KMS-11 (cell line): Measurements from ENCODE around the gene RASL12.

Experiments
- H2AFZ ChIP-seq: fragments of 200-600 bp; sonication (generic); 2 replicates; pipeline ENCODE4 v1.6.1; 2016; ENCODE audit warnings: antibody characterized with exemption, mixed run types, low read depth
- H3K27ac ChIP-seq: fragments of 200-600 bp; sonication (generic); 2 replicates; pipeline ENCODE4 v1.6.1; 2016; ENCODE audit warnings: mild to moderate bottlenecking, mixed run types
- H3K27me3 ChIP-seq: fragments of 200-600 bp; sonication (generic); 2 replicates; pipeline ENCODE4 v1.6.1; 2017; ENCODE audit warnings: mild to moderate bottlenecking, low read depth, mixed run types, moderate library complexity; ENCODE audit not compliant: insufficient read depth
- H3K36me3 ChIP-seq: fragments of 200-600 bp; sonication (generic); 2 replicates; pipeline ENCODE4 v1.6.1; 2017; ENCODE audit warnings: mild to moderate bottlenecking, mixed run types; ENCODE audit not compliant: insufficient read depth
- H3K4me1 ChIP-seq: fragments of 200-600 bp; sonication (generic); 2 replicates; pipeline ENCODE4 v1.6.1; 2016; ENCODE audit warnings: mild to moderate bottlenecking, low read depth, mixed run types; ENCODE audit not compliant: poor library complexity, severe bottlenecking
- H3K4me2 ChIP-seq: fragments of 200-600 bp; sonication (generic); 2 replicates; pipeline ENCODE4 v1.7.0; 2016; ENCODE audit warnings: mild to moderate bottlenecking, mixed run types
- H3K4me3 ChIP-seq: fragments of 200-600 bp; sonication (generic); IDR thresholded peaks from 2 replicates; pipeline ENCODE4 v1.6.1; 2017; ENCODE audit warnings: low read depth, low read length, mixed read lengths; ENCODE audit not compliant: insufficient read depth
- H3K79me2 ChIP-seq: fragments of 200-600 bp; sonication (generic); 2 replicates; pipeline ENCODE4 v1.6.1; 2016; ENCODE audit warnings: low read depth, mixed run types; ENCODE audit not compliant: insufficient read depth
- H3K9ac ChIP-seq: fragments of 200-600 bp; sonication (generic); 2 replicates; pipeline ENCODE4 v1.6.1; 2016; ENCODE audit warnings: mild to moderate bottlenecking, mixed run types
- H4K20me1 ChIP-seq: fragments of 200-600 bp; sonication (generic); 2 replicates; pipeline ENCODE4 v1.6.1; 2016; ENCODE audit warnings: mild to moderate bottlenecking, mixed run types; ENCODE audit not compliant: insufficient read depth
- TF ChIP-seq, protein P1 (sequence below): fragments of 200-600 bp; sonication (generic); conservative IDR thresholded peaks from 2 replicates; pipeline ENCODE4 v1.6.1; 2017; ENCODE audit warnings: low read depth, mild to moderate bottlenecking, antibody characterized with exemption, low read length, moderate library complexity, mixed read lengths

RASL12 gene

DNA sequence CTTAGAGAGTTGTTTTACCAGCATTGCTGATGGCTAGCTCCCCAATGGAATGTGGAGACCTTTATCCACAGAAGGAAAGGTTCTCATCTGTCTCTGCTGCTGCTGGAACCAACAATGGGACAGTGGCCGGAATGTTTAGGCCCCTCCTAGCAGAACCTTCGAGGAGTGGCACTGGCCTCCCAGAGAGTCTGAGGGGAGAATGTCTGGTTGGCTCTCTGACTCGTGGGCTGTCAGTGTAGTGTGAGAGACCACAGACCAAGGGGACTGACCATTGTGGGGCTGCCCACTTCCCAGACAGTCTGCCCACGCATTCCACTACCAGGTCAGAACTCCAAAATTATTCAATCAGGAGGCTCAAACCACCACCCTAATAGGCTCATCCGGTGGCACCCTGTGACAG is 5.1 kb downstream of the RASL12 start:
- Histone ChIP-seq H4K20me1 (no peaks in the 10 kb centered on the region), H3K4me1 (no peaks in the 10 kb centered on the region), H3K79me2 (no peaks in the 10 kb centered on the region), H3K4me2 (no peak overlapping the region), H3K4me3 (no peak overlapping the region), H3K27ac (no peak overlapping the region), H2AFZ (no peak overlapping the region), H3K36me3 (no peaks in the 10 kb centered on the region), H3K27me3 (peaks cover 5% of the 10 kb centered on the region), H3K9ac (no peak overlapping the region)
- TF ChIP-seq, protein P1, sequence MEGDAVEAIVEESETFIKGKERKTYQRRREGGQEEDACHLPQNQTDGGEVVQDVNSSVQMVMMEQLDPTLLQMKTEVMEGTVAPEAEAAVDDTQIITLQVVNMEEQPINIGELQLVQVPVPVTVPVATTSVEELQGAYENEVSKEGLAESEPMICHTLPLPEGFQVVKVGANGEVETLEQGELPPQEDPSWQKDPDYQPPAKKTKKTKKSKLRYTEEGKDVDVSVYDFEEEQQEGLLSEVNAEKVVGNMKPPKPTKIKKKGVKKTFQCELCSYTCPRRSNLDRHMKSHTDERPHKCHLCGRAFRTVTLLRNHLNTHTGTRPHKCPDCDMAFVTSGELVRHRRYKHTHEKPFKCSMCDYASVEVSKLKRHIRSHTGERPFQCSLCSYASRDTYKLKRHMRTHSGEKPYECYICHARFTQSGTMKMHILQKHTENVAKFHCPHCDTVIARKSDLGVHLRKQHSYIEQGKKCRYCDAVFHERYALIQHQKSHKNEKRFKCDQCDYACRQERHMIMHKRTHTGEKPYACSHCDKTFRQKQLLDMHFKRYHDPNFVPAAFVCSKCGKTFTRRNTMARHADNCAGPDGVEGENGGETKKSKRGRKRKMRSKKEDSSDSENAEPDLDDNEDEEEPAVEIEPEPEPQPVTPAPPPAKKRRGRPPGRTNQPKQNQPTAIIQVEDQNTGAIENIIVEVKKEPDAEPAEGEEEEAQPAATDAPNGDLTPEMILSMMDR, result no peak

DNA sequence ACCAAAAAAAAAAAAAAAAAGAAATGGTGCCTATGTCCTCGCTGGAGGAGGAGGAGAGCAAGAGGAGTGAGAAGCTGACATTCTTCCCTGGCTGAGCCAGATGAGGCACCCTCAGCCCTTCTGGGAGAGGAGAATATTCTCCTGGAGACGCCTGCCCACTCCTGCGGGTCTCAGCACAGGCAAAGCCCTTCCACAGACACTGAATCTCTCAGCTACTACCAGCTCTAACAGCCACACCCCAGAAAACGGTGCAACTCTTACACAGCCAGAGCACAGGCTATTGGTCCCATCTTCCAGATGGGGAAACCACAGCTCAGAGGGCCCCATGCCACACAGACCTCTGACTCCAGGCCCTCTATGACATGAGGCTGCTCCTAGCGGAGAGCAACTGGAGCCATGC is 5.7 kb downstream of the RASL12 start:
- Histone ChIP-seq H3K4me2 (no peak overlapping the region), H3K4me3 (no peak overlapping the region), H3K36me3 (no peaks in the 10 kb centered on the region), H3K4me1 (no peaks in the 10 kb centered on the region), H3K9ac (no peak overlapping the region), H2AFZ (no peak overlapping the region), H4K20me1 (no peaks in the 10 kb centered on the region), H3K27me3 (peaks cover 5% of the 10 kb centered on the region), H3K27ac (no peak overlapping the region), H3K79me2 (no peaks in the 10 kb centered on the region)
- TF ChIP-seq, protein P1, result no peak

DNA sequence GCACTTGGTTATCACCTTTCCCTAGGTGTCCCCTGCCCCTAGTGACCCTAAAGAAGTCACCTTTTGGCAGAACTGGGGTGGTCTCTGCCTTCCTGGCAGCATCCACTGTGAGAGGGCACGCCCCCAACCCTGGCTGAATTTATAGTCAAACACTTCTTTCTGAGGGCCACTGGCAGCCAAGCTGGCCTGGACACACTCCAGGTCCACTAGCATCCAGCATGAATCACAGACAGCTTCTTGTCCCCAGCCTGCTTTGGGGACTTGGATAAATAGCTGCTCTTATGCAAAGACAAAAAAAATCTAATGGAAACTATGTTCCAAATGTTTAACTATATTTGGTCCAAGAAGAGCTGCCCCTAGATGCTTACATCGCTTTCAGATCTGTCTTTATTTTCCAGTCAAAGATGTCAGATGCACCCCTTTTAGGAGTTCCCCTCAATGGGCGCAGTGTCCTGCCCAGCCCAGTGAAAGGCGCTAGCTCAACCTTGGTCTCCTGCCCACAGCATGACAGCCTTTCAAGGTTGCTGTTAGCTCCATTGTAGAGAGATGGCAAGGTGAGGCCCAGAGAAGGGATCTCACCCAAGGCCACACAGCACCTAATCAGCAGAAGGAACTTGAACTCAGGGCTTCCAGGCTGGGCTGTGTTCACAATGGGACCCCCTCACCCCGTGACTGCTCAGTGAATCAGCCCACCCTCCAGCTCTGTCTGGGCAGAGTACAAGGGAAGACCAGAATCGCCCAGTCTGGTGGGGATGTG is 7.0 kb downstream of the RASL12 start:
- Histone ChIP-seq H3K4me2 (no peak overlapping the region), H2AFZ (no peak overlapping the region), H3K36me3 (no peaks in the 10 kb centered on the region), H3K27me3 (peaks cover 2% of the 10 kb centered on the region; the same call in 1 of the 2 replicates), H4K20me1 (no peaks in the 10 kb centered on the region), H3K27ac (no peak overlapping the region), H3K4me3 (no peak overlapping the region), H3K9ac (no peak overlapping the region), H3K79me2 (no peaks in the 10 kb centered on the region), H3K4me1 (no peaks in the 10 kb centered on the region)
- TF ChIP-seq, protein P1, result no peak

DNA sequence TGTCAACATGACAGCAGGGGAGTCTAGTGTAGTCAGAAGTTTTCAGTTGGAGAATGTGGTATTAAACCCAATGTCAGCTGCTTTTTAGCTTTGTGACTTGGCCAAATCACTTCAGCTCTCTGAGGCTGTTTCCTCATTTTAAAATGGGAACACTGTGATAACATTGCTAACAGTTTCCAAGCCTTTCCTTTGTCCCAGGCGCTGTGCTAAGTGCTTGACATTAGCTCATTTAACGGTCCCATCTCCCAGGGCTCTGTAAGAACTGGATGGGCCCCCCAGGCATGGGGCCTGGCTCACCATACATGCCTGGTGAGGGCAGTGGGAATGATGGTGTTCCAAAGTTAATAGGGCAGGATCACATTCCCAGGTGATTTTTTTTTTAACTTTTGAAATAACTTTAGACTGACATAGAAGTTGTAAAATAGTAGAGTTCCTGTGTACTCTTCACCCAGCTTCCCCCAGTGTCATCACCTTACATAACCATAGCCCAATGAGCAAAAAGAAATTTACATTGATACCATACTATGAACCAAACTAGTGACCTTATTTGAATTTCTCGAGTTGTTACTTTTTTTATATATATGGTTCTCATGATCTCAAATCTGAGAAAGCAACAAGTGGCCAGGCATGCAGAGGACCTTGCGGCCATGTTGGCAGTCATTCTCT is 7.7 kb downstream of the RASL12 start:
- TF ChIP-seq, protein P1, result no peak
- Histone ChIP-seq H3K4me3 (no peak overlapping the region), H4K20me1 (no peaks in the 10 kb centered on the region), H3K36me3 (no peaks in the 10 kb centered on the region), H3K27ac (no peak overlapping the region), H3K9ac (no peak overlapping the region), H3K4me2 (no peak overlapping the region), H2AFZ (no peak overlapping the region), H3K4me1 (peaks cover 5% of the 10 kb centered on the region), H3K27me3 (no peaks in the 10 kb centered on the region), H3K79me2 (no peaks in the 10 kb centered on the region)
